GM19025 (cell line): ENCODE measurements around the gene ZBTB11.
A peak's percentile ranks its signal among the peaks of the same experiment; 100 is the strongest.
"Not testable (repeated sequence)": the region's sequence is repeated elsewhere in the genome, so short reads cannot be mapped to it uniquely, and the experiment has no call there.

ENCODE experiments used
- ATAC-seq: cut with Tn5 transposase; IDR thresholded peaks from one replicate; pipeline ENCODE4 v1.9.1; 2021; ENCODE audit warnings: mild to moderate bottlenecking, low read depth, moderate library complexity; ENCODE audit not compliant: unreplicated experiment

ZBTB11 gene, protein sequence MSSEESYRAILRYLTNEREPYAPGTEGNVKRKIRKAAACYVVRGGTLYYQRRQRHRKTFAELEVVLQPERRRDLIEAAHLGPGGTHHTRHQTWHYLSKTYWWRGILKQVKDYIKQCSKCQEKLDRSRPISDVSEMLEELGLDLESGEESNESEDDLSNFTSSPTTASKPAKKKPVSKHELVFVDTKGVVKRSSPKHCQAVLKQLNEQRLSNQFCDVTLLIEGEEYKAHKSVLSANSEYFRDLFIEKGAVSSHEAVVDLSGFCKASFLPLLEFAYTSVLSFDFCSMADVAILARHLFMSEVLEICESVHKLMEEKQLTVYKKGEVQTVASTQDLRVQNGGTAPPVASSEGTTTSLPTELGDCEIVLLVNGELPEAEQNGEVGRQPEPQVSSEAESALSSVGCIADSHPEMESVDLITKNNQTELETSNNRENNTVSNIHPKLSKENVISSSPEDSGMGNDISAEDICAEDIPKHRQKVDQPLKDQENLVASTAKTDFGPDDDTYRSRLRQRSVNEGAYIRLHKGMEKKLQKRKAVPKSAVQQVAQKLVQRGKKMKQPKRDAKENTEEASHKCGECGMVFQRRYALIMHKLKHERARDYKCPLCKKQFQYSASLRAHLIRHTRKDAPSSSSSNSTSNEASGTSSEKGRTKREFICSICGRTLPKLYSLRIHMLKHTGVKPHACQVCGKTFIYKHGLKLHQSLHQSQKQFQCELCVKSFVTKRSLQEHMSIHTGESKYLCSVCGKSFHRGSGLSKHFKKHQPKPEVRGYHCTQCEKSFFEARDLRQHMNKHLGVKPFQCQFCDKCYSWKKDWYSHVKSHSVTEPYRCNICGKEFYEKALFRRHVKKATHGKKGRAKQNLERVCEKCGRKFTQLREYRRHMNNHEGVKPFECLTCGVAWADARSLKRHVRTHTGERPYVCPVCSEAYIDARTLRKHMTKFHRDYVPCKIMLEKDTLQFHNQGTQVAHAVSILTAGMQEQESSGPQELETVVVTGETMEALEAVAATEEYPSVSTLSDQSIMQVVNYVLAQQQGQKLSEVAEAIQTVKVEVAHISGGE

GRCh38 chr3:101676765-101677435, at the start of gene ZBTB11:
Gene ZBTB11 (minus strand): TSS chr3:101677132. CDS start chr3:101676914, 218 bp downstream.
- peak; percentile 57 for ATAC-seq

DNA sequence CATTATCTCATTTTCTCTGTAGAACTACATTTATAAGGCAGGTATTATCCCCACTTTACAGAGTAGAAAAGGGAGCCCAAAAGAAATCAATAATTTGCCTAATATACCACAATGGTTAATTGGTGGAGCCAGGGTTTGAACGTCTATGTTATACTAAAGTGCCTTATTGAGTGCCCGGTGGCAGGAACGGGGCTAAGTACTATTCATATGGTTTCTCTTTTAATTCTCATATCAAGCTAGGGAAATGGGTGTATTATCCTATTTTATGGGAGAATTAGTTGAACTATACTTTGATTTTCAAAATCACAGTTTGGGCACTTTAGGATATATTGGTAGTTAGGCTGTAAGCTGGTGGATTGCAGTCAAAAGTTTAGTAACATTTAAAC, 49.0 kb upstream of the ZBTB11 start:
- ATAC-seq = no peak

DNA sequence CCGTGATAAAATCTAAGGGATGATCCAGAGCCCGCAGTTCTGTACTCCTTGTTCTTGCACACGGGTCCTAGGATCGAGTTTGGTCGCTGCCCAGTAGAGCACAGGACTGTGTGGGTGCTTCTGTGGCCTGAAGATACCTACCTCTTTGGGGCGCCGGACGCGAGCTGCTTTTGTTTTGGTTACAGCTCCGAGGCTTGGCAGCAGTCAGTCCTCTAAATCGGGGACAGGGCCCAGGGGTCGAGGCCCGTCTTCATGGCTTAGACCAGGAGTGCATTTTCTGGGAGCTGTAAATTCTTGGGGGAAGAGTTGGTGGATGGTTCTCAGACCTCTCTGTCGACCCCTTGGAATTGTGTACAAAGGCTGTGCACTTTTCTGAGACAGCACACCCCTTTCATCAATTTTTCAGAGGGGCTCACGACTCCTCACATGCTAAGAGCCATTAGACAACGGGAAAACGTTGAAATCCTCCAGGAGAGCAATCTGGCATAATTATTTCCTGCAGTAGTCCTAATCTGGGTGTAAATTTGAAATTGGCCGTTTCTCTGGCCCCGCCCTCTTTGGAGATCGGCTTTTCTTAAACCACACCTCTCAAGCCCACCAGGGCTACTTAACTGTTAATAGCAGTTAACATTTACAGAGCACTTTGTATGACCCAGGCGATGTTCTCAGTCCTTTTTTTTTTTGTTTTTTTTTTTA, 48.4 kb upstream of the ZBTB11 start:
- ATAC-seq = no peak

GRCh38 chr3:101724329-101725193, 47.6 kb upstream of the ZBTB11 start, which contains the start of gene CEP97:
Gene CEP97 (plus strand): TSS chr3:101724614. CDS start chr3:101724677, 63 bp downstream.
- ATAC-seq = peak; percentile 88

- peak; percentile 38 for ATAC-seq
These were observed 45.7 kb upstream of the ZBTB11 start for GRCh38 chr3:101722394-101723173.

DNA sequence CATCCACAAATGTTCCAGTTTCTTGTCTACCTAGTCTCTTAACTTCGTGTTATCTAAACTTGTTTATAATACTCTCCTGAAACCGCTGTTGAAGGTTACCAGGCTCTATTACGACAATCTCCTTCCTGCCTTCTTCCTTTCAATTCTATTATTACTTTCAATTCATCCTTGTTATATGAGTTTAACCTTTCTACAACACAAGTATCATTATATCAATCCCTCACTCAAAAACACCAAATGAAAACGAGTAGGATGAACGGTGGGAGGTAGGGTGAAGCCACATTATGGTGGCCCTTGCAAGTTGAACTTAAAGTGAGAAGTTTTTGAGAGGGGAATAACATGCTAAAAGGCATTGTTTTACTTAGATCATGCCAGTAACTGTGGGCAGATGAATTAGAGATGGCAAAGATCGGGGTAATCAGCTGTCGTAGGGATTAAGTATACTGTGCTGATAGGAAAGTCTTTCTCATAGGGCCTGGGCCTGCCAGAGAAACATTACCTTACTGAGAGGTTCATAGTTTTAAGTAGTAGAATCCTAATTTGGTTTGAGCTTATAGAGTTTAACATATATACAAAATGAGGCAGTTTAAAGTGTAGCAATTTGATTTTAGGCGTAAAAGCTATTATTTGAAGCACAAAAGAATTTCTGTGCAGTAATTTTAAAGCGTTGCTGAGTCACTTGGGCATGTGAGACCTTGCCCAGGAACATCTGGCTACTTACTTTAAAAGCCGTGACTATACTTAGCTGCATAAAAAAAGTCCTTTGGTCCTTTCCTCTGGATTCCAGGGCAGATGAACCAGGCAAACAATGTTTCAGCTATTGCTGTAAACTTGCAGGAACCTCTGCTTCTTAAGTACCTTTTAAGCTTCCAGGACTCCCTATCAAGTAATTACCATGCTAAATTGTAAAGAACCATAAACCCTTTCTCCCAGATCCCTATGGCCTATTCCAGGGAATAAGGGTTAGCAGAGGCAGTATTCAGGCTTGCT, 44.2 kb upstream of the ZBTB11 start:
- ATAC-seq = no peak

DNA sequence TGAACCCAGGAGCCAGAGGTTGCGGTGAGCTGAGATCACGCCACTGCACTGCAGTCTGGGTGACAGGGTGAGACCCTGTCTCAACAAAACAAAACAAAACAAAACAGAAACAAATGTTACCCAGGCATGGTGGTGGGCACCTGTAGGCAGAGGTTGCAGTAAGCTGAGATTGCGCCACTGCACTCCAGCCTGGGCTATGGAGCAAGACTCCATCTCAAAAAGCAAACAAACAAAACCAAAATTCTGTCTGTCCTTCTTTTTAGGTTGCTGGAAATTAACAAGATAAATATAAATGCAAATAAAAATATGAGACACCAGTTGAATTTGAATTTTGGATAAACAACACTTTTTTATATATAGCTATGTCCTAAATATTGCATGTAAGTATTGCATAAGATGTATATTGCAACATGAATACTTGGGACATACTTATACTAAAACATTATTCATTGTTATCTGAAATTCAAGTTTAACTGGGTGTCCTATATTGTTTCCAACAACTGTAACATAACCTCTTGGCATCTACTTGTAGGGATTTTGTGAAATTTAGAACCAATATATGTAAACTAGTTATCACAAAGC, 42.8 kb upstream of the ZBTB11 start:
- ATAC-seq = no peak

- no peak for ATAC-seq
These were observed 41.5 kb upstream of the ZBTB11 start for GRCh38 chr3:101718455-101718854.

DNA sequence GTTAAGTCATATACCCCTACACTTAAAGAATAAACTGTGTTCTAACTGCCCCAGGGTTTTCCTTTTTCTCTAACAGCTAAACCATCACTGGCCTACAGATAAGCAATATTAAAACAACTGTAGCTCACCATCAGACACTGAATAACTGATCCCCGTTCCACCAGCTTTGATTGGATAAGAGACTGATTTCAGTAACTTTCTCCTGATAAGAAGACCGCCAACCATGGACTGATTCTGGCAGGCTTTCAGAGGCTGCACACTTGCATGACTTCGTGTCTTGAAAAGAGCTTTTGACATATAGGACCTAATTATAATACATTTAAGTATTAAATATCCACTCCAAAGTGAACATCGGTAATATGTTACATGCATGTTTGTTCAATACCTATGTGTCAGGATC, 32.2 kb upstream of the ZBTB11 start:
- ATAC-seq = no peak

- not testable (repeated sequence) for ATAC-seq
These were observed 27.7 kb upstream of the ZBTB11 start for GRCh38 chr3:101704639-101705038.

GRCh38 chr3:101703169-101703568, 26.2 kb upstream of the ZBTB11 start:
- ATAC-seq = no peak

GRCh38 chr3:101702726-101703125, 25.8 kb upstream of the ZBTB11 start:
- no peak for ATAC-seq

GRCh38 chr3:101701696-101702634, 25.0 kb upstream of the ZBTB11 start:
- ATAC-seq = no peak

- ATAC-seq = no peak
These were observed 18.9 kb upstream of the ZBTB11 start for GRCh38 chr3:101695779-101696372.

DNA sequence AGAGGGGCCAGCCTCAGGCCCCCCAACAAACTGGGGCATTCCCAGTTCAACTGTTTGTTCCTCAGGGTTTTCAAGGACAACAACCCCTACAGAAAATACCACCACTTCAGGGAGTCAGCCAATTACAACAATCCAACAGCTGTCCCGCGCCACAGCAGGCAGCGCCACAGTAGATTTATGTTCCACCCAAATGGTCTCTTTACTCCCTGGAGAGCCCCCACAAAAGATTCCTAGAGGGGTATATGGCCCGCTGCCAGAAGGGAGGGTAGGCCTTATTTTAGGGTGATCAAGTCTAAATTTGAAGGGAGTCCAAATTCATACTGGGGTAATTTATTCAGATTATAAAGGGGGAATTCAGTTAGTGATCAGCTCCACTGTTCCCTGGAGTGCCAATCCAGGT, 17.9 kb upstream of the ZBTB11 start:
- not testable (repeated sequence) for ATAC-seq
